Jurkat, Clone E6-1 (cell line): ENCODE measurements around the gene GAS2L2. TPM values are rescaled to one million over a fixed set of nuclear protein-coding genes. Genes with fewer than 3 reads are reported as not detected.
A peak's percentile ranks its signal among the peaks of the same experiment; 100 is the strongest.

Experiments
- DNase-seq: peaks from one replicate; pipeline ENCODE4 v3.0.0-alpha.2; 2011; ENCODE audit warnings: low read depth, low spot score
- H3K4me3 ChIP-seq: 2 replicates; pipeline ENCODE4 v1.5.1; 2011; ENCODE audit warnings: mild to moderate bottlenecking, low read length, control low read depth, moderate library complexity
- polyA plus RNA-seq: library from polyadenylated mRNA; unstranded; fragments of >200 nt; gene quantifications from one replicate; pipeline ENCODE4 v1.2.1, GENCODE V29; 2012; ENCODE audit warnings: missing spikeins; ENCODE audit not compliant: insufficient read length, insufficient read depth

GAS2L2 gene
- polyA plus RNA-seq = not detected

DNA sequence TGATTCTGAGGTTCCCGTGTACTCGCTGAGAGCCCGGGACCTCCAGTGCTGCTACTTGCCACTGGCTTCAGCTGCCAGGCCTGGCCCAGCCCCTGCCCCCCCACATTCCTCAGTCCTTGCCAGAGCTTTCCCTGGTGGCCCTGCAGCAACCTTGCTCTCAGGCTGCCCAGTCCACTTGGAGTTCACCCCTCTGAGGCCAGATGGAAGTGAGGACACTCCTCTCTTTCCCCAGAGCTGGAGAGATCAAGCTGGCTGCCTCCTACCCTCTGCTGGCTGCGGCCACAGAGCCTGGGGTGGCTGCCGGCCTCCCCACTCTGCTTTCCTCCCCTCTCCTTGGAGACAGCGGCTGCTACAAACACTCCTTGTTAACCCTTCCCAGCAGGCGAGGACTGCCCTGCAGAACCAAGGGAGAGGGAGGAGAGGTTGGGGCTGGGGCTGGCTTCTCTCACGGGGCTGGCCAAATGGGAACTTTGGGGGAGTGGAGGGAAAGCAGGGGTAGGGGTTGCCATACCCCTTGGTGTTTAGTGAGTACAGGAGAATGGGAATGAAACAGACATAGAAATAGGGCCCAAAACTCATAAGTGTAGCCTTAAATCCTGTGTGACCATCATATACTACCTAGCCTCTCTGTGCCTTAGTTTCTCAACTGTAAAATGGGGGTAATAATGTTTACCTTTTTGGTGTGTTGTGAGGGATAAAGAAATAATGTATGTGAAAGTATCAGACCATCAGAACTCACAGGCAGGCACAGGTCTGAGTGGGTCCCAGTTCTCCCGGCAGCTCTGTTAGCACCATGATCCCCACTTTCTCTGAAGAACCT is at the start of gene GAS2L2:
Gene GAS2L2, minus strand, starts transcription at position 295 of the 820 bp plus-strand sequence. CDS start 389 bp downstream, outside the sequence.
- H3K4me3 ChIP-seq = no peak within 1 kb of the TSS
- DNase-seq = no peak

DNA sequence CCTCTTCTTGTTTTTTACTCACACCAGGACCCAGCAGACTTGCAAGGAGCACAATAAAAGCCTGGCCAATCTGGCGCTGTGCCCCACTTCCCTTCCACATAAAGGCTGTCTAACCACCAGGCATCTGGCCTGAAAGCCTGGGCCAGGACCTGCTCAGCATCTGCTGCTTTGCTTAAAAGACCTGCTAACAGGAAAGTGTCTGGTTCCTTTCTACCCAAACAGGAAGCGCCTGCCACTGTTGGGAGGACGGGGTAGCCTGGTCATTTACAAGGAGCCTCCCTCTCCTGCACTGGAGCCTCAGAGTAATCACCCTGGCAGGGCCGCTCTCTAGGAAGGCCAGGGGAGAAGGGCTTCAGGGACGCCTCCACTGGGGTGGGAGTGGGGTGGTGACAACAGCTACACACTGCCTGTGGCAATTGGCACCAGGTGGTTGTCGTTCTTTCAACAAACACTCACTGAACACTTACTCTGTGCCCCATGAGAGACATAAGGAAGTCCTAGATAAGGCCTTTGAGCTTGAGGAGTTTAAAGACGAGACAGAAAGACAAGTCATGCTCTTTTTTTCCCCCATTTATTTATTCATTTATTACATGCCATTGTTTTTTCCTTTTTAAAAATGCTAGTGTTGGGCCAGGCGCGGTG is 48.7 kb upstream of the GAS2L2 start:
- H3K4me3 ChIP-seq = no peak overlapping the region
- DNase-seq = peak; percentile 71

DNA sequence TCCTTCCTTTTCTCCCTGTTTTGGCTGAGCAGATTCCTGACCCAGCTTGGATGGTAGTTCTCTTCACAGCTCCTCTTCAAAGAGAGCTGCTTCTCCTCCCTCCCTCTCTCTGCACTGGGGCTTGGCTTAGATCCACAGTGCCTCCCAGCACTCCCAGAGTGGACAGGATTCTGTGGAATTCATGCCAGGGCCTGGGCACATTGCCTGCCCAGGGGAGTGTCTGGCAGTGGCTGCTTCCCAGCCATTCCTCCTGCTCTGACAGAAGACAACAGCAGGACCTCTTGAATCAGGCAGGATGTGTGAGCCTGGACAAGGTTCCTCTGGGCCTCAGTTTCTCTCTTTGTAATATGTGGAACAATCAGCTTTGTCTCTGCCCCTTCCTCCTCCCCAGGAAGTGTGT is 46.9 kb upstream of the GAS2L2 start:
- no peak for DNase-seq
- no peak overlapping the region for H3K4me3 ChIP-seq

DNA sequence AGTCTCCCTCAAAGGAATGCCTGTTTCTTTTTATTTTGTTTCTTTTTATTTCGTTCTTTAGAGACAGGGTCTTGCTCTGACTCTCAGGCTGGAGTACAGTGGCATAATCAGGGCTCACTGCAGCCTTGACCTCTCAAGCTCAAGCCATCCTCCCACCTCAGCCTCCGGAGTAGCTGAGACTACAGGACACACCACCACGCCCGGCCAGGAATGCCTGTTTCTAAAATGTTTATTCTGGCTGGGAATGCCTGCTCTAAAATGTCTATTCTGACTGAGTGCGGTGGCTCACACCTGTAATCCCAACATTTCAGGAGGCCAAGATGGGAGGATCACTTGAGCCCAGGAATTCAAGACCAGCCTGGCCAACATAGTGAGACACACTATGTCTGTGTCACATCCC is 44.9 kb upstream of the GAS2L2 start:
- no peak for DNase-seq
- no peak overlapping the region for H3K4me3 ChIP-seq

DNA sequence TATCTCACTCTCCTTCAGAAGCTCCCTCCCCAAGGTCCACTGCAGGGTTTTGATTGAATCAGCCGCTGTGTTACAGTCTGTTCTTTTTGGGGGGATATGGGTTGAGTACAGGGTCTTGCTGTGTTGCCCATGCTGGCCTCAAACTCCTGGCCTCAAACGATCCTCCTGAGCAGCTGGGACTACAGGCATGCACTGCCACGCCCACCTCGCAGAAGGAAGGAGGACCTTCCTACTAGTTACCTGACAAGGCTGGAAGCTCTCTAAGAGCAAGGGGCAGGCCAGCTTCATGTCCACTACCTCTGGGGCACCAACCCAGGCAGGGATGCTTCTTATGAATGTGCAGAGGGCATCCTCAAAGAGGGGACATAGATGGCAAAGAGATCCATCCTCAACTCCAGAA is 44.3 kb upstream of the GAS2L2 start:
- H3K4me3 ChIP-seq = no peak overlapping the region
- no peak for DNase-seq

DNA sequence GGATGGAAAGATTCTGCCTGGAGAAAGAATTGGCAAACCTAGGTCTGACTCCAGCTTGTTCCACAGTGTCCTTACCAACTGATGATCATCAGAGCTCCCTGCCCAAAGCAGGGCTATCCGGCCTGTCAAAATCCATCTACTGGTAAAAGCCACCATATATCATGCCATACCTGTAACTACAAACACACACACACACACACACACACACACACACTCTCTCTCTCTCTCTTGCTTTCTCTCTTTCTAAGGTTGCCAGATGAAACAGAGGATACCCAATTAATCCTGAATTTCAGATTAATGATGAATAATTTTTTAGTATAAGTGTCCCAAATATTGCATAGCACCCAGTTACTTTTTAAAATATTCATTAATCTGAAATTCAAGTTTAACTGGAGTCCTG is 43.9 kb upstream of the GAS2L2 start:
- no peak overlapping the region for H3K4me3 ChIP-seq
- DNase-seq = no peak

DNA sequence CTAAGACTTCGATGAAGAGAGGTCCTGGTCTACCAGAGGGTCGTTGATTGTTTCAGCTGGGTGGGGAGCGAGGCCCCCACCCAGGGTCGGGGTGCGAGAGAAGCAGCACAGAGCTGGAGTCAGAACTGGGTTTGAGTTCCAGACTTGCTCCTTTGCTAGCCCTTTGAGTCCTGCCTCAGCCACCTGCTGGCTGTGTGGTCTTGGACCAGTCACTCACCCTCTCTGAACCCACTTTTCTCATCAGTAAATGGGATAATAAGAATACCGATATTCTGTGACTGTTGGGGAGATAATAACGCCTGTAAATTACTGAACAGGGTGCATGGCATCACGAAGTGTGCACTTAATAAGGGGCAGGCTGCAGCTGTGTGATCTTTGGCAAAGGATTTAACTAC is 42.8 kb upstream of the GAS2L2 start:
- DNase-seq = no peak
- peak overlapping the region; percentile 47 for H3K4me3 ChIP-seq

DNA sequence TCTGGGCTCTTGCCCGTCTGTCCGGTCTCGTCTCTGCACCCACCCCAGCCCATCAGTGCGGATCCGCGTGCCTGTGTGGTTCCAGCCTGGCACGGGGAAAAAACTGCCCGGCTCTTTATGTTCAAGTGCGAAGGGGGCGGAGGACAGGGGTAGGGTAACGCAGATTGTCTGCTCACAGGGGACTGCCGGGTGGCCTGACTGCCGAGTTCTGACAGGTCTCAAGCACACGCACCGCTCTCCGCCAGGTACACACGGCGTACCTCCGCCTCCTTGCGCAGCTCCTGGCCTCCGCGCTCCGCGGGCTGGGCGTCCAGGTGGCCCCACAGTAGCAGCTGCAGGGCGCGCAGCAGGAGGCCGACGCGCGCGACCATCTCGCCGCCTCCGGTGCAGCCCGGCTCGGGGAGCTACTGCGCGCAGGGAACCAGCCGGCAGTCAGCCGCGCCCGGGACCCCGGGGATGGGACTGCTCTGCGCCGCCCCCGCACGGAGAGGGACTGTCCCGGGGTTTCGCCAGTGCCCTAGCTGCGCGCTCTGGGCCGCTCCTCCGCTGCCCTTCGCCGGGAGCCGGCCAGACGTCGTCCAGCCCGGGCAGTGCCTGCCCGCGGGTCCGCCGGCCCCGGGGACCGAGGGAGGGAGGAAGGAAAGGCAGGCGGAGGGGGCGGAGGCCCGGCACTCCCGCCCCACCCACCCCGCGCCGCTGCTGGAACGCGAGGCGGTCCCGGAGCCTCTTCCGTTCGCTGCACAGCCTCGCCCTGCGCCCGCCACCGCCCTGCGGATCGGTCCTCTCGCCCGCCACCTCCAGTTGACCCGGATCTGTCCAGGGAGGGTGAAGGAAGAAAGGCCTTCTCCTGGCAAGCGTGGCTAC is 42.2 kb upstream of the GAS2L2 start, which contains the start of gene MMP28:
Gene MMP28, minus strand, starts transcription at position 635 of the 864 bp plus-strand sequence. Its CDS starts 264 bp downstream, at position 371.
- peak within 1 kb of the TSS; percentile 47 for H3K4me3 ChIP-seq
- no peak for DNase-seq

DNA sequence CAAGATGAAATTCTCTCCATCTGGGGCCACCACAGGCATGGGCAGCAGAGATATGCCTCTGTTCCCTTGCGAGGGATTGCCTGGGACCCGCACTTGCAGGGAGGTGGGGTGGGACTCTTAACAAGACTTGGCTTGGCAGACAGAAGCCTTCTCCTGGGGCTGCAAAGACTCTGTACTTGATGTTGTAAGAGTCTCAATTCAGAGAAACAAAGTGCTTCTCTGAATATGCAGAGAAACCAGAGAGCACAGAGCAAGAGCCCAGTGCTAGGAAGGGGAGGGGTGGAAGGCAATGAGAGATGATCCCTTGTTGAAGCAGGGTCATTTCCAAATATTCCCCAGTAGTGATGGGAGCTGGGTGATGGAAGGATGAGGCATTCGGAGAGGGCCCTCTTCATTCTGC is 40.2 kb upstream of the GAS2L2 start:
- no peak for DNase-seq
- H3K4me3 ChIP-seq = no peak overlapping the region

DNA sequence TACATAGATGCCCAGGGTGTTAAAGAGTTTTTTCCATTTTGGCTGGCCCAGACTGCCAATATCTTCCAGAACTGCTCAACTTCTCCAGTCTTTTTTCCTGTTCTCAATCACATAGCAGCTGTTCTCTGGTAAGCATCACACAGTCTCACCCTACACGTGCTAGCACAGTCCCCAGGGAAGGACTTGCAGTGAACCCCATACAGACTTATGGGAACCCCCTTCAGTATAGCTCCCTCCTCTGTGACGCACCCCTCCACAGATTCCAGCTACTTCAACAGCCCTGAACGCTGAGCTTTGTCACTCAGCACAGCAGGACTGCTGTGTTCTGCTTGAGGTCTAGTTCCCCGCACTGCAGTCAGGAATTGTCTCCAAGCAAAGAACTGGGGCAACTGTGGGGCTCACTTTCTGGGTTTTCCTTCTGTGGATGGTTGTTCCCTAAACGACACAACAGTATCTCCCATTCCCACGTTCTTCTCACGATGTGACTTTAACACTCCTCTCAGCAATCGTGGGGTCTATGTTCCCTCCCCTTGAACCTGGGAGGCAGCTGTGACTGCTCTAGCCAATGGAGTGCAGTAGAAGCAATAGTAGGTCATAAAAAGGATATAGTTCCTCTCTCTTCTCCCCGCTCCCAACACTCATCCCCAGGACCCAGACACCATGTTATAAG is 38.8 kb upstream of the GAS2L2 start:
- DNase-seq = no peak
- H3K4me3 ChIP-seq = no peak overlapping the region

DNA sequence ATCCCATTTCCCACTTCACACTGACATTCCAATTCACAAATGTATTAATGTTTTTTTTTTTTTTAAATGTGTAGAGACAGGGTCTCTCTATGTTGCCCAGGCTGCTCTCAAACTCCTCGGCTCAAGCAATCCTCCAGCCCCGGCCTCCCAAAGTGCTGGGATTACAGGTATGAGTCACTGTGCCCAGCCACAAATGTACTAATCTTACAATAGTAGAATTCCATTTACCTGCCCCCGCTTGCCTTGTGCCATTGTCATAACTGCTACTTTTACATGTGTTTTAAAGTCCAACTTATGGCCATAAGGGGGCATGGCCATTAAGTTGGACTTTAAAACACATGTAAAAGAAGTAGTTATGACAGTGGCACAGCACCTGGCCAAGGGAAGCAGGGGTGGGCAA is 37.8 kb upstream of the GAS2L2 start:
- no peak overlapping the region for H3K4me3 ChIP-seq
- no peak for DNase-seq

DNA sequence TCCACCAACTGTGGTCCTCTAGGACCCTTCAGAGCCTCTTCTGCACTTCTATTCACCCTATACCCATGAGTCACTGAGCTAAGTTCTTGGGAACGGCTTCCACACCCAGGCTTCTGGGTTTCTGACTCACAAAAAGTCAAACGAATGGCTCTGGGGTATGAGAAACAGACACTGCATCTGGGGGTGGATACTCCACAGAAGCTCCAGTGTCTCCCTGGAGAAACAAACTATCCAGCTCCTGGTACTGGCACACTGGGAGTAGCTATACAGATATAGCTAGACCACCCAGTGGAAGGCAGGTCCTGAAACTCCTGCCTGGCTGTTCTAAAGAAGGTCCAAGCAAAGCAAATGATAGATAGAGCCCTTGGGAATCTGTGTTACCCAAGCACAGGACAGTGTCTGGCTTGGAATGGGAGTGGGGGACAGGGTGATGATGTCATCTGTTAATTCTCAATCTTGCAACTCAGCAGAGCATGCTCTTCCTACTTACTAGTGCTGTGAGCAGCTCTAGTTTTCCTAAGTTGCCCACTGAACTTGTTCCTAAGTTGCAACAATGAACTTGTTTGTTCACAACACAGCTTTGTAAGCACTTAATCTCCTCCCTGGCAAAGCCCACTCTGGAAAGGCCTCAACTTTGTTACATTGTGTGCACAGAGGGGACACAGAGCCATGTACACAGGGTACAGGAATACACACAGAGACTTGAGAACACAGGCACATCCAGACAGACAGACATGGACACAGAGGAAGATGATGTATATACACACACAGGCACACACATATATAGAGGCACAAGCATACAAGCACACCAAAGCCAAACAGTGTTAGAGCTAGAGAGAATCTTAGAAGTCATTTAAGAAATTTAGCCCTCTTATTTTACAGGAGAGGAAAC is 35.7 kb upstream of the GAS2L2 start:
- no peak overlapping the region for H3K4me3 ChIP-seq
- no peak for DNase-seq

DNA sequence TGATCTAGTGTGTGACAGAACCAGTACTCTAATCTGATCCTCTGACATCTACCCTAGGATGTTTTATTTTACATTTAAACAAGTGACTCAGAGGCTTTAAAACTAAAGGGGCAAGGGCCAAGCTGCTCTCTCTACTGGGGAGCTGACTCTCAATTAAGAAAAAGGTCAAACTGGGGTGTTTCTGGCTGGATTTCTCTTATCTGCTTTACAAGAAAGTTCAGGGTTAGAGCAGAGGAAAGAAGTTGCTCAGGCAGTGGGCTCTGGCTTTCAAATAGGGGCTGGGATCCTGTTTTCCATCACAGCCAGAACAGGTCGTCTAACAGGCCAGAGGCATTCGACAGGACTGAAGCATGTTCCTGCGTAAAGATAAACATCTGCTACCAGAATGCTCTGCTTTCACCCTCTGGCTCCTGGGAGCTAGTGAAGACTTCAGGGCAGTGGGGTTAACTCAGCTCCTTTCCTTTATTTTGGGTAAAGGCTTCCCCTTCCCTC is 33.9 kb upstream of the GAS2L2 start:
- H3K4me3 ChIP-seq = no peak overlapping the region
- no peak for DNase-seq

DNA sequence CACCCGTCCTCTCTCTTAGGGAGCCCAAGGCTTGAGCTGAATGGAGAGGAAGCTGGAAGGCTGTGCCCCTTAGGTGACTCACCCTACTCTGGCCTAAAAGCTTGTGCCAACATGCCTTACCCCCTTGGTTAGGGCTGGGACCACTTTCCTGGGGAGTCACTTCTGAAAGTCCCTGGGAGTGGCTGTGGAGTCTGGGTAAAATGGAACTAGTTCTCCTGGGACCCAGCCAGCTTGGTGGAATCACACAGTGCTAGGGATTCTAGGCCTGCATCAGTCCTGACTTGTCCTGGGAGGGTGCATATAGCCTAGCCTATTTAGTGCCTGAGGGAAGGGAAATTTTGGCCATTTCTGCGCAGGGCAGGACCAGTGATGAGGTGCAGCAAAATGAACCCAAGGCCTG is 31.9 kb upstream of the GAS2L2 start:
- no peak for DNase-seq
- H3K4me3 ChIP-seq = no peak overlapping the region

DNA sequence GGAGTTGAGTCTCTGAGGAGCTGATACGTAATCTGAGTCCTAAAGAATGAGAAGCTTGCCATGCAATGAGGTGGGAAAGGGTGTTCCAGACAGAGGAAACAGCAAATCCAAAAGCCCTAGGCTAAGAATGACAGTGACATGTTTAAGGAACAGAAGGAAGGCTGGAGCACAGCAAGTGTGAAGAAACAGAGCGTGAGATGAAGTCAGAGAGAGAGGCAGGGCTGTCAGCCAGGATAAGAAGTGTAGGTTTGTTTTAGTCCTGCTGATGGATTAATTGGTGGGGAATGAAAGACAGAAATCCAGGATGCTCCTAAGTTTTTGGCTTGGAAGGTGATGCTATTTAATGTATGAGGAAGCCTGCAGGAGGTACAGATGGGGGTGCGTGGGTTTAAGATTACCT is 27.9 kb upstream of the GAS2L2 start:
- no peak overlapping the region for H3K4me3 ChIP-seq
- no peak for DNase-seq

DNA sequence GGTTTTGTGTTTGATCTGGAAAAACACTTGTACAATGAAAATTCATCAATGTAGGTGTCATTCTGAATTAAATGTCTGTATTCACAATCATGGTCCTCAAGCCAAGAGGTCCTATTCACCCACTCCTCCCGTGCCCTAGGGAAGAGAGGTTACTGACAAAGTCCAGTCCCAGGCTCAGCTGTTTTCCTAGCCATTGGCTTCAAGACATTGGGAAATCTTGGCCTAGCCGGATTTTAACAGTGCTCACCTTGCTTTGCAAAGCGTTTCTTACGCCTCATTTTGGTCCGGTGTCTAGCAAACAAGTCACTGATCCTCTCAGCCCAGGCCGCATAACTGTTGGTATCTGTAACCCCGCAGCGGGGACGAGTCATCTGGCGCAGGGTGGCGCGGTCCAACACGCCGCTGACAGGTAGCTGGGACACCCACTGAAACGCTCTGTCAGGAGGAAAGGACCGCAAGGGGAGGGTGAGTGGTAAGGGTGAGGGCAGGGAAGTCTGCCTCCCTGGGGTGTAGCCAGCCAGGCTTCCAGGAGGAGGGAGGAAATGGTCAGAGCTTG is 25.7 kb upstream of the GAS2L2 start:
- H3K4me3 ChIP-seq = no peak overlapping the region

DNA sequence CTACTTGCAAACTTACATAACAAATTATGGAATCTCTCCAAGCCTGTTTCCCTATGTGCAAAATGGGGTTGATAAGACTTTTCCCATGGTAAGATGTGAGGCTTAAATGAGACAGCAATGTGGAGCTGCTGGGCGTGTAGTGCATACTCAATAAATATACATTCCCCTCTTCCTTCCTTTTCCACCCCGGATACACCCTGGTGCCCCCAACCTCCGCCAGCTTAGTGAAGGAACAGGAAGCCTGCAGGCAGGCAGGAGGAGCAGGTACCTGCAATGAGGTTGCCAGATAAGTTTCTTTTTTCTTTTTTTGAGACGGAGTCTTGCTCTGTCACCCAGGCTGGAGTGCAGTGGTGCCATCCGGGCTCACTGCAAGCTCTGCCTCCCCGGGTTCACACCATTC is 22.5 kb upstream of the GAS2L2 start:
- no peak for DNase-seq
- H3K4me3 ChIP-seq = no peak overlapping the region

More for the DNA sequence above, 25.7 kb upstream of the GAS2L2 start:
- no peak for DNase-seq

DNA sequence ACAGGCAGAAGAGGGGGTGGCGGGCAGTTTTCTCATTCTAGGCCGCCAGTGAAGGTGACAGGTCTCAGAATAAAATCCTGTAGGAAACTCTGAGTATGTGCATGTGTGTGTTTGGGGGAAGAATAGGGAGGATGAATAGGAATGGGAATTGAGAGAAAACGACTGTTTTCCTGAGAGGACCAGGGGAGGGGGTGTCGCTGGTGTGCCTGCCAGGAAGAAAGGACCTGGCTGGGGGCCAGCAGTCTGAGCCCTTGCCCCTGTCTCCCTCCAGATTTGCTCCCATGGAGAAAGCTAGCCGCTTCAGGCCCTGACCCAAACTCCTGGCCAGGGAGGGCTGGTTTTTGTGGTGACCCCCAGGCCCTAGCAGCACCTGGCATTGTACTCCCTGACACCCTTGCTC is 22.0 kb upstream of the GAS2L2 start:
- DNase-seq = no peak
- H3K4me3 ChIP-seq = no peak overlapping the region
